VCaP (cell line): ENCODE data around the gene ZNF565.
A peak's percentile ranks its signal among the peaks of the same experiment; 100 is the strongest.

Experiments
- H3K27ac ChIP-seq: fragments of 450-650 bp; 2 replicates; pipeline ENCODE4 v1.5.1; 2017
- TF ChIP-seq, protein P1 (sequence below): fragments of 450-650 bp; conservative IDR thresholded peaks from 2 replicates; pipeline ENCODE4 v1.5.1; 2017; ENCODE audit warnings: mild to moderate bottlenecking, moderate library complexity

The ZNF565 gene

DNA sequence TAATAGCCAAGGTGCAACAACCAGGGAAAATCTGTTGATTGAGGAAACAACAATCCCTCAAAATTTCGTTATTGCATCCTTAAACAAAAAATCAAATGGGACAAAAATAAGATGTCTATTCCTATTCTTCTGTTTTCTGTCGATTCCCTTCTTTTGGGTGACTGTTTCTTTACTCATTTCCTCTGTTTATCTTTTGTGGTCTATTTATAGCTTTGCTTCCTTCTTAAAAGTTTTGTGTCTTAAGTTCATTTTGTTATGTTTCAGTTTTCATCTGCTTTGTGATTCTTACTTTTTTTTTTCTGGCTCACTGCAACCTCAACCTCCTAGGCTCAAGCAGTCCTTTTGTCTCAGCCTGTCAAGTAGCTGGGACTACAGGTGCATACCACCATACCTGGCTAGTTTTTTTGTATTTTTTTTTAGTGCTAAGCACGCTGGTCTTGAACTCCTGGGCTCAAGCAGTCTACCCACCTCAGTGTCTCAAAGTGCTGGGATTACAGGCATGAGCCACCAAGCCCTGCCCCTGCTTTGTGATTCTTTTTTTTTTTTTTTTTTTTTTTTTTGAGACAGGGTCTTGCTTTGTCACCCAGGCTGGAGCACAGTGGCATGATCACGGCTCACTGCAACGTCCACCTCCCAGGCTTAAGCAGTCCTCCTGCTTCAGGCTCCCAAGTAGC, 10.9 kb upstream of the ZNF565 start:
- TF ChIP-seq, protein P1, sequence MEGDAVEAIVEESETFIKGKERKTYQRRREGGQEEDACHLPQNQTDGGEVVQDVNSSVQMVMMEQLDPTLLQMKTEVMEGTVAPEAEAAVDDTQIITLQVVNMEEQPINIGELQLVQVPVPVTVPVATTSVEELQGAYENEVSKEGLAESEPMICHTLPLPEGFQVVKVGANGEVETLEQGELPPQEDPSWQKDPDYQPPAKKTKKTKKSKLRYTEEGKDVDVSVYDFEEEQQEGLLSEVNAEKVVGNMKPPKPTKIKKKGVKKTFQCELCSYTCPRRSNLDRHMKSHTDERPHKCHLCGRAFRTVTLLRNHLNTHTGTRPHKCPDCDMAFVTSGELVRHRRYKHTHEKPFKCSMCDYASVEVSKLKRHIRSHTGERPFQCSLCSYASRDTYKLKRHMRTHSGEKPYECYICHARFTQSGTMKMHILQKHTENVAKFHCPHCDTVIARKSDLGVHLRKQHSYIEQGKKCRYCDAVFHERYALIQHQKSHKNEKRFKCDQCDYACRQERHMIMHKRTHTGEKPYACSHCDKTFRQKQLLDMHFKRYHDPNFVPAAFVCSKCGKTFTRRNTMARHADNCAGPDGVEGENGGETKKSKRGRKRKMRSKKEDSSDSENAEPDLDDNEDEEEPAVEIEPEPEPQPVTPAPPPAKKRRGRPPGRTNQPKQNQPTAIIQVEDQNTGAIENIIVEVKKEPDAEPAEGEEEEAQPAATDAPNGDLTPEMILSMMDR, result no peak
- H3K27ac ChIP-seq, result no peak overlapping the region

DNA sequence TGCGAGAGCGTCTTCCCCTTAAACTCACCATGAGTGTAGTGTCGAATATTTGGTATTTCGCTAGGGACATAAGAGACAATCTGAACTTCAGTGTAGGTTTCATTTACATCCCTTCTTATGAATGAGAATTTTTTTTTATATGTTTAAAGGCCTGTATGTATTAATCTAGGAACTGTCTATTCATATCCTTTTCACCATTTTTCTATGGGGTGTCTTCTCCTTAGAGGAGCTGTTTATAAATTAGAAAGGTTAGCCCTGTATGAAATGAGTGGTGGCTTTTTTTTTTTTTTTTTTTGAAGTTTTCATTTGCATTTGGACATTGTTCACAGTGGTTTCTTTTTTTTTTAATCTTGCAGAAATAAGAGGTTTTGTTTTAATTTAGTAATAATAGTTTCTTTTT, 8.0 kb upstream of the ZNF565 start:
- TF ChIP-seq, protein P1, result no peak

DNA sequence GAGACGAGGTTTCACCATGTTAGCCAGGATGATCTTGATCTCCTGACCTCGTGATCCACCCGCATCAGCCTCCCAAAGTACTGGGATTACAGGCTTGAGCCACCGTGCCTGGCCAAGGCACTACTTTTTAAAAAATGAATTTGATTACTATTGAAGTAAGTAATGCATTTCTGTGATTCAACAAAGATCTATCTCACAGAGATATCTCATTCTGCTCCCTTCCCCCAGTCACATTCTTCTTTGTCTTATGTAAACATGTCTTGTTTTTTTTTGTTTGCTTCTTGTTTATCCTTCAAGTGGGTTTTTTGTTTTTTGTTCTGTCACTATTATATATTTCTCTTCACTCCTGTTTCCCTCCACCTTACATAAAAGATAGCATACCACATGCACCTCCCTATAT, 7.0 kb upstream of the ZNF565 start:
- TF ChIP-seq, protein P1, result no peak
- peak overlapping the region; percentile 17; the same call in 1 of the 2 replicates for H3K27ac ChIP-seq

More for the DNA sequence above, 8.0 kb upstream of the ZNF565 start:
- no peak overlapping the region for H3K27ac ChIP-seq

DNA sequence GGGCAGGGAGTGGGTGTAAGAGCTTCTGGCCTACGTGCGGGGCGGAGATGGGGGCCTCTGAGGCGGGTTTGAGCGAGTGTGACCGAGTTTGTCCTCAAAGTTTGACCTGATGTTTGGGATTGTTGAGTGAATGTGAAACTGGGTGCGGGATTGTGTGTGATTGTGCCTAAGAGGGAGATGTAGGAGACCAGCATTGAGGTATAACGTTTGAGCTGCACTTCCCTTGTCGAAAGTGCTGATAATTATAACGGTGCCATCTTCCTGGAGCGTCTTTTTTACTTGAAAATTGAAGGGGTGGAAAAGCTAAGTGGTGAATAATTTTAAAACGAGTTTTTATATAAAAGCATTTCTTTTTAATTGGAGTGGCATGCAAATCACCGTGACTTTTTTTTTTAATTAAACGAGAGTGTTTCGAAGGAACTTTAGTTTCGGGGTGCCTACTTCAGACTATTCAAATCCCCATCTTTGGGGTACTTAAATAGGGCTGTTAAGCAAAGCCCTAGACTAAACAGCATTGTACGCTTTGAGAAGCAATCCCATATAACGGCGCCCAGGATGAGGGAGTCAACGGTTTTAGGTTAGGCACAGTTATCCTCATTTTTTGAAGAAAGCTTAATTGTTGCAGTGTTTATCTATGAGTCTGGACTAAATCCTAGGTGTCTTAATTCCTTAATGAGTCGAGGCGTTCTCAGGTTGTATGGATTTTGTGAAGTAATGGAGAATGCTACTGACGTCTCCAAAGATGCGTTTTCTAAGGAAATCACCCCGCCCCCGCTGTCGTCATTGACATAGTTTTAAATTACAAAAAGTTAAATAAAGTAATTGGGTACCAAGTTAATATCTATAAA, 1.0 kb upstream of the ZNF565 start:
- peak overlapping the region; percentile 92 for H3K27ac ChIP-seq
- TF ChIP-seq, protein P1, result no peak

DNA sequence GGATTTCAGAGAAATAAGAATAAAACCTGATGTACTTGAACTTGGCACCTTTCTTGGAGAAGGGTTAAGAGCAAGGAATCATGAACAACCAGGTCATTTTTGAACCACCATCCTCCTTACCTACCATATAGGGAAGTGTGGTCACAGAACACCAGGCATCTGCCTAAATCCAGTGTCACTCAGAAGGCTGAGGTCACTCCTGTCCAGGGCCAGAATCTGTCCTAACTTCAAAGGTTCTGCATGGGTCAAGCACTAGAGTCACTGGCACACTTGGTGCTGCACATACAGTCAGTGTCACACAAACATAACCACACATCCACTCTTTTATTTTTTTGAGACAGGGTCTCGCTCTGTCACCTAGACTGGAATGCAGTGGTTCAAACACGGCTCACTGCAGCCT, 1.6 kb downstream of the ZNF565 start:
- no peak overlapping the region for H3K27ac ChIP-seq
- TF ChIP-seq, protein P1, result no peak

DNA sequence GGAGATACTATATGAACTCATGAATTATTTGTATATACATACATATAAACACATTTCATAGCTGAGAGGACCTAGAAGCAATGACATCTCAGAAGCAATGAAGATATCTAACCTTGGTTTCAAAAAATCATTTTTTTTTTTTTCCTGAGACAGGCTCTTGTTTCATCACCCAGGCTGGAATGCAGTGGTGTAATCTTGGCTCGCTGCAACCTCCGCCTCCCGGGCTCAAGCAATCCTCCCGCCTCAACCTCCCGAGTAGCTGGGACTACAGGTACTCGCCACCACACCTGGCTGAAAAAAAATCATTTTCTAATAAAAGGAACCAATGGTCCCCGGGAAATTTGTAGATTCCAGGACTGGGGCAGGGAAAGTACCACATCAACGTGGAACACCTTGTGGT, 4.0 kb downstream of the ZNF565 start:
- TF ChIP-seq, protein P1, result no peak
- H3K27ac ChIP-seq, result no peak overlapping the region

DNA sequence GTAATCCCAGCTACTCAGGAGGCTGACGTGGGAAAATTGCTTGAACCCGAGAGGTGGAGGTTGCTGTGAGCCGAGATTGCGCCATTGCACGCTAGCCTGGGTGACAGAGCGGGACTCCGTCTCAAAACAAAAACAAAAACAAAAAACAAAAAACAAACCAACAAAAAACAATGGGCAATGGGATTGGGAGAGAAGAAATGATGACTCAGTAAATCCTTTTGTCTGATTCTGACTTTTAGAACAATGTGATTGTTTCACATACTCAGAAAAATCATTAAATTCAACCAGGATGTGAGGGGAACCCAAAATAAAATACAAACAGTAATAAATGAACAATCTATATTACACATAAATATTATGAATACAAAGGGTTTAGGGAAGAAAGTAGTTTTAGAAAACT, 5.1 kb downstream of the ZNF565 start:
- TF ChIP-seq, protein P1, result no peak
- H3K27ac ChIP-seq, result no peak overlapping the region
